Measurements from ENCODE around the gene RANGAP1. TPM values are rescaled to one million over a fixed set of nuclear protein-coding genes. Genes with fewer than 3 reads are reported as not detected.

Gene RANGAP1
- polyA plus RNA-seq, 2 of the 4 experiments (the other 2 are of a cell fraction), result 44.9 to 75.1 TPM

- 94% methylated on average over 10 of the region's 11 CpGs for WGBS (ENCODE audit: missing lambda C conversion rate)
- H3K4me1 ChIP-seq, result no peaks in the 10 kb centered on the region
These were observed 49.1 kb upstream of the RANGAP1 start for GRCh38 chr22:41334951-41335635.

GRCh38 chr22:41334215-41334614 lies 48.2 kb upstream of the RANGAP1 start:
- no peak overlapping the region for H3K27ac ChIP-seq
- ATAC-seq, result no peak
- H3K9me3 ChIP-seq, result no peaks in the 10 kb centered on the region
- no peak for DNase-seq (ENCODE audit: low read depth in 1 of 2, low spot score in 1 of 2)
- H3K4me2 ChIP-seq, result no peak overlapping the region
- 80% methylated on average over 2 of the region's 3 CpGs for WGBS (ENCODE audit: missing lambda C conversion rate)
- TF ChIP-seq CHD4 (IDR thresholded peaks at IDR 0.05; ENCODE audit: borderline replicate concordance) (no peak), USF2 (IDR thresholded peaks at IDR 0.05) (no peak), HEYL (CRISPR knock-in tag; IDR thresholded peaks at IDR 0.05) (no peak), POLR2A (IDR thresholded peaks at IDR 0.05; ENCODE audit: low read length) (no peak), FOSL2 (IDR thresholded peaks at IDR 0.05) (no peak), FOSL2 (CRISPR knock-in tag; IDR thresholded peaks at IDR 0.05) (no peak), PBX3 (IDR thresholded peaks at IDR 0.05) (no peak), JUNB (IDR thresholded peaks at IDR 0.05) (no peak), REST (IDR thresholded peaks at IDR 0.05) (no peak), ZSCAN20 (CRISPR knock-in tag; IDR thresholded peaks at IDR 0.05) (no peak), HOXA7 (CRISPR knock-in tag; IDR thresholded peaks at IDR 0.05) (no peak), EP300 (IDR thresholded peaks at IDR 0.05) (no peak), HDAC2 (IDR thresholded peaks at IDR 0.05) (no peak), ZC3H11A (IDR thresholded peaks at IDR 0.05) (no peak), ZFP36 (IDR thresholded peaks at IDR 0.05; ENCODE audit: borderline replicate concordance, partially characterized antibody) (no peak), MAFK (IDR thresholded peaks at IDR 0.05; ENCODE audit: partially characterized antibody) (no peak), HOXB5 (CRISPR knock-in tag; IDR thresholded peaks at IDR 0.05) (no peak), ATOH8 (CRISPR knock-in tag; IDR thresholded peaks at IDR 0.05; ENCODE audit: low read depth) (no peak)
- ChIA-PET POLR2A (no interaction called here), CTCF (no interaction called here)
- no peaks in the 10 kb centered on the region for H3K4me1 ChIP-seq
- H3K4me3 ChIP-seq, result no peak overlapping the region
- FAIRE-seq, result no peak

More at GRCh38 chr22:41334951-41335635, 49.1 kb upstream of the RANGAP1 start:
- H3K27ac ChIP-seq, result no peak overlapping the region
- POLR2A ChIA-PET, result no interaction called here
- DNase-seq (ENCODE audit: low read depth in 1 of 2, low spot score in 1 of 2) (no peak), ATAC-seq (no peak), FAIRE-seq (no peak)
- no peak overlapping the region for H3K4me2 ChIP-seq
- no peak overlapping the region for H3K4me3 ChIP-seq
- no peak for TF ChIP-seq NR3C1 (IDR thresholded peaks at IDR 0.05)
- no peak for TF ChIP-seq RARB (CRISPR knock-in tag; IDR thresholded peaks at IDR 0.05)
- no peak for TF ChIP-seq KDM5A (IDR thresholded peaks at IDR 0.05)
- TF ChIP-seq CBX2 (IDR thresholded peaks at IDR 0.05; ENCODE audit: borderline replicate concordance, low read depth), result no peak
- TF ChIP-seq POLR2A (IDR thresholded peaks at IDR 0.05; ENCODE audit: low read length), result no peak
- TF ChIP-seq MAFK (IDR thresholded peaks at IDR 0.05; ENCODE audit: partially characterized antibody), result no peak
- TF ChIP-seq HOXB5 (CRISPR knock-in tag; IDR thresholded peaks at IDR 0.05), result no peak
- TF ChIP-seq HES2 (IDR thresholded peaks at IDR 0.05), result no peak
- no peak for TF ChIP-seq PHF8 (IDR thresholded peaks at IDR 0.05; ENCODE audit: borderline replicate concordance, low read depth)
- no peak for TF ChIP-seq FOSB (CRISPR knock-in tag; IDR thresholded peaks at IDR 0.05)
- TF ChIP-seq CEBPB (IDR thresholded peaks at IDR 0.05), result no peak
- TF ChIP-seq MYC (IDR thresholded peaks at IDR 0.05; ENCODE audit: borderline replicate concordance, low read length), result no peak
- TF ChIP-seq USF2 (IDR thresholded peaks at IDR 0.05), result no peak
- no peak for TF ChIP-seq SREBF2 (IDR thresholded peaks at IDR 0.05)
- TF ChIP-seq ZC3H11A (IDR thresholded peaks at IDR 0.05), result no peak
- no peak for TF ChIP-seq HOXA7 (CRISPR knock-in tag; IDR thresholded peaks at IDR 0.05)
- no peak for TF ChIP-seq EP300 (IDR thresholded peaks at IDR 0.05)
- TF ChIP-seq POLR2AphosphoS2 (conservative IDR thresholded peaks at IDR 0.05; ENCODE audit: low read length), result no peak
- no peaks in the 10 kb centered on the region for H3K9me3 ChIP-seq
- CTCF ChIA-PET, result interaction anchor here (1.2 to 1.7 kb wide), 2 partner anchors 8 to 16 kb away, joined by 3 to 5 read pairs; no protein-coding TSS in a partner anchor
